NT2/D1 (cell line): Measurements from ENCODE around the gene NOP14.
A peak's percentile ranks its signal among the peaks of the same experiment; 100 is the strongest.

ENCODE experiments used
- DNase-seq: peaks from one replicate; pipeline ENCODE4 v3.0.0-alpha.2; 2011; ENCODE audit warnings: low read depth, low spot score
- H3K27me3 ChIP-seq: 2 replicates; pipeline ENCODE4 v1.6.0; 2011; ENCODE audit warnings: mild to moderate bottlenecking; ENCODE audit not compliant: insufficient read length, insufficient read depth
- H3K36me3 ChIP-seq: 2 replicates; pipeline ENCODE4 v1.6.1; 2011; ENCODE audit warnings: mild to moderate bottlenecking, low read length, mixed read lengths; ENCODE audit not compliant: insufficient read depth, insufficient read length
- H3K4me1 ChIP-seq: 2 replicates; pipeline ENCODE4 v1.5.1; 2011; ENCODE audit not compliant: insufficient read depth, insufficient read length
- H3K4me3 ChIP-seq: 2 replicates; pipeline ENCODE4 v1.5.1; 2011; ENCODE audit warnings: low read depth; ENCODE audit not compliant: insufficient read length
- H3K9ac ChIP-seq: 2 replicates; pipeline ENCODE4 v1.6.0; 2011; ENCODE audit warnings: low read depth; ENCODE audit not compliant: insufficient read length
- H3K9me3 ChIP-seq: 2 replicates; pipeline ENCODE4 v1.5.1; 2011; ENCODE audit warnings: mild to moderate bottlenecking, low read length; ENCODE audit not compliant: insufficient read depth
- SUZ12 ChIP-seq: IDR thresholded peaks from 2 replicates; pipeline ENCODE4 v1.6.1; 2011; ENCODE audit not compliant: insufficient read length, insufficient read depth; ENCODE audit errors: extremely low read depth
- YY1 ChIP-seq: IDR thresholded peaks from 2 replicates; pipeline ENCODE4 v1.6.1; 2011; ENCODE audit not compliant: insufficient read length, insufficient read depth
- ZNF274 ChIP-seq: IDR thresholded peaks from 2 replicates; pipeline ENCODE4 v1.6.1; 2011; ENCODE audit warnings: mild to moderate bottlenecking, low read depth, low read length

The NOP14 gene

GRCh38 chr4:2930758-2931511 lies 32.3 kb downstream of the NOP14 start:
- Histone ChIP-seq H3K36me3 (peaks cover 79% of the 10 kb centered on the region), H3K4me1 (peaks cover 35% of the 10 kb centered on the region), H3K27me3 (no peaks in the 10 kb centered on the region), H3K9me3 (no peaks in the 10 kb centered on the region), H3K4me3 (no peak overlapping the region), H3K9ac (peak overlapping the region; percentile 17)
- TF ChIP-seq YY1 = no peak
- no peak for DNase-seq

GRCh38 chr4:2930135-2930757 lies 33.0 kb downstream of the NOP14 start:
- Histone ChIP-seq H3K4me3 (no peak overlapping the region), H3K27me3 (no peaks in the 10 kb centered on the region), H3K9ac (no peak overlapping the region), H3K4me1 (peaks cover 33% of the 10 kb centered on the region), H3K36me3 (peaks cover 82% of the 10 kb centered on the region), H3K9me3 (no peaks in the 10 kb centered on the region)
- DNase-seq = no peak
- TF ChIP-seq YY1 (no peak), SUZ12 (no peak), ZNF274 (no peak)

- Histone ChIP-seq H3K4me3 (no peak overlapping the region), H3K27me3 (no peaks in the 10 kb centered on the region), H3K36me3 (peaks cover 89% of the 10 kb centered on the region), H3K9ac (peak overlapping the region; percentile 47), H3K9me3 (no peaks in the 10 kb centered on the region; the same call in 1 of the 2 replicates), H3K4me1 (peaks cover 38% of the 10 kb centered on the region)
- no peak for DNase-seq
- no peak for TF ChIP-seq YY1
- no peak for TF ChIP-seq ZNF274
- TF ChIP-seq SUZ12 = no peak
These were observed 33.7 kb downstream of the NOP14 start for GRCh38 chr4:2929469-2929868.

GRCh38 chr4:2928242-2929176 lies 34.7 kb downstream of the NOP14 start:
- H3K36me3 ChIP-seq = peaks cover 98% of the 10 kb centered on the region

GRCh38 chr4:2927696-2928075 lies 35.5 kb downstream of the NOP14 start:
- H3K4me1 ChIP-seq = peaks cover 41% of the 10 kb centered on the region
- H3K9ac ChIP-seq = no peak overlapping the region
- peaks cover 94% of the 10 kb centered on the region for H3K36me3 ChIP-seq
- H3K9me3 ChIP-seq = peaks cover 16% of the 10 kb centered on the region; the same call in 1 of the 2 replicates
- DNase-seq = no peak
- H3K4me3 ChIP-seq = no peak overlapping the region
- no peaks in the 10 kb centered on the region for H3K27me3 ChIP-seq
- no peak for TF ChIP-seq SUZ12
- TF ChIP-seq ZNF274 = no peak
- no peak for TF ChIP-seq YY1

More at GRCh38 chr4:2928242-2929176, 34.7 kb downstream of the NOP14 start:
- peak overlapping the region; percentile 45 for H3K9ac ChIP-seq
- no peaks in the 10 kb centered on the region for H3K27me3 ChIP-seq
- H3K4me1 ChIP-seq = peaks cover 44% of the 10 kb centered on the region
- peaks cover 9% of the 10 kb centered on the region; the same call in 1 of the 2 replicates for H3K9me3 ChIP-seq
- no peak overlapping the region for H3K4me3 ChIP-seq
- DNase-seq = no peak
- TF ChIP-seq ZNF274 = no peak
- TF ChIP-seq YY1 = no peak
- TF ChIP-seq SUZ12 = no peak

- no peak for TF ChIP-seq YY1
- no peak for TF ChIP-seq SUZ12
- TF ChIP-seq ZNF274 = no peak
- no peak overlapping the region for H3K4me3 ChIP-seq
- DNase-seq = no peak
- no peak overlapping the region for H3K9ac ChIP-seq
- H3K36me3 ChIP-seq = peaks cover 89% of the 10 kb centered on the region
- H3K4me1 ChIP-seq = peaks cover 35% of the 10 kb centered on the region
- peaks cover 16% of the 10 kb centered on the region; the same call in 1 of the 2 replicates for H3K9me3 ChIP-seq
- no peaks in the 10 kb centered on the region for H3K27me3 ChIP-seq
These were observed 36.0 kb downstream of the NOP14 start for GRCh38 chr4:2927016-2927695.
